ENCODE measurements around the gene STAT3. TPM values are rescaled to one million over a fixed set of nuclear protein-coding genes. Genes with fewer than 3 reads are reported as not detected.

The STAT3 gene
- 75.3 to 78.0 TPM (median 76.5 TPM) in 5 replicates for total RNA-seq (2022; extraction: Qiagen RNA extraction; ENCODE audit: low read depth)

GRCh38 chr17:42388381-42389134, at the start of gene STAT3:
TSS of gene STAT3 (minus strand) at chr17:42388442. CDS start at chr17:42348516, 39,926 bp downstream.

GRCh38 chr17:42422958-42423712, 34.9 kb upstream of the STAT3 start, which contains the start of gene CAVIN1:
TSS of gene CAVIN1 (minus strand) at chr17:42423256. CDS start at chr17:42423097, 159 bp downstream.

GRCh38 chr17:42287977-42288802, 100.1 kb downstream of the STAT3 start, which contains the start of gene STAT5A:
TSS of gene STAT5A (plus strand) at chr17:42288498. CDS start at chr17:42289412, 914 bp downstream.

GRCh38 chr17:42276359-42276608, 112.0 kb downstream of the STAT3 start, which contains the start of gene STAT5B:
TSS of gene STAT5B (minus strand) at chr17:42276391. CDS start at chr17:42232127, 44,264 bp downstream.

Other genes with a start within 250 kb of the STAT3 start
- gene RAB5C, start 233.5 kb downstream of the STAT3 start, total RNA-seq (2022; extraction: Qiagen RNA extraction; ENCODE audit: low read depth): 222 to 281 TPM (median 259 TPM) in 5 replicates
- gene KCNH4, start 207.3 kb downstream of the STAT3 start, total RNA-seq (2022; extraction: Qiagen RNA extraction; ENCODE audit: low read depth): 0.24 to 0.65 TPM (median 0.42 TPM) in 5 replicates
- 0.34 TPM in 1 of 5 replicates, not detected in the others for gene HCRT, start 203.0 kb downstream of the STAT3 start, total RNA-seq (2022; extraction: Qiagen RNA extraction; ENCODE audit: low read depth)
- gene GHDC, start 193.9 kb downstream of the STAT3 start, total RNA-seq (2022; extraction: Qiagen RNA extraction; ENCODE audit: low read depth): 15.2 to 22.6 TPM (median 19.1 TPM) in 5 replicates
- 21.0 to 28.8 TPM (median 26.4 TPM) in 5 replicates for gene STAT5B, start 112.1 kb downstream of the STAT3 start, total RNA-seq (2022; extraction: Qiagen RNA extraction; ENCODE audit: low read depth)
- gene STAT5A, start 99.9 kb downstream of the STAT3 start, total RNA-seq (2022; extraction: Qiagen RNA extraction; ENCODE audit: low read depth): 4.7 to 7.6 TPM (median 5.6 TPM) in 5 replicates
- gene CAVIN1, start 34.8 kb upstream of the STAT3 start, total RNA-seq (2022; extraction: Qiagen RNA extraction; ENCODE audit: low read depth): 414 to 491 TPM (median 479 TPM) in 5 replicates
- gene ATP6V0A1, start 70.4 kb upstream of the STAT3 start, total RNA-seq (2022; extraction: Qiagen RNA extraction; ENCODE audit: low read depth): 35.1 to 45.6 TPM (median 43.9 TPM) in 5 replicates
- gene NAGLU, start 147.8 kb upstream of the STAT3 start, total RNA-seq (2022; extraction: Qiagen RNA extraction; ENCODE audit: low read depth): 30.6 to 51.3 TPM (median 42.9 TPM) in 5 replicates
- gene HSD17B1, start 164.5 kb upstream of the STAT3 start, total RNA-seq (2022; extraction: Qiagen RNA extraction; ENCODE audit: low read depth): 0.74 to 1.6 TPM (median 1.2 TPM) in 5 replicates
- 103 to 140 TPM (median 121 TPM) in 5 replicates for gene COASY, start 173.7 kb upstream of the STAT3 start, total RNA-seq (2022; extraction: Qiagen RNA extraction; ENCODE audit: low read depth)
- 52.8 to 64.7 TPM (median 57.9 TPM) in 5 replicates for gene MLX, start 178.7 kb upstream of the STAT3 start, total RNA-seq (2022; extraction: Qiagen RNA extraction; ENCODE audit: low read depth)
- 34.1 to 40.6 TPM (median 38.3 TPM) in 5 replicates for gene PSMC3IP, start 189.3 kb upstream of the STAT3 start, total RNA-seq (2022; extraction: Qiagen RNA extraction; ENCODE audit: low read depth)
- gene RETREG3, start 220.9 kb upstream of the STAT3 start, total RNA-seq (2022; extraction: Qiagen RNA extraction; ENCODE audit: low read depth): 26.5 to 30.0 TPM (median 28.4 TPM) in 5 replicates
- 139 to 156 TPM (median 151 TPM) in 5 replicates for gene TUBG1, start 221.2 kb upstream of the STAT3 start, total RNA-seq (2022; extraction: Qiagen RNA extraction; ENCODE audit: low read depth)

All from A549 treated with RU486 at 1 μM for 4 hours (cell line).